ENCODE data around the gene ATP11A.

DNA sequence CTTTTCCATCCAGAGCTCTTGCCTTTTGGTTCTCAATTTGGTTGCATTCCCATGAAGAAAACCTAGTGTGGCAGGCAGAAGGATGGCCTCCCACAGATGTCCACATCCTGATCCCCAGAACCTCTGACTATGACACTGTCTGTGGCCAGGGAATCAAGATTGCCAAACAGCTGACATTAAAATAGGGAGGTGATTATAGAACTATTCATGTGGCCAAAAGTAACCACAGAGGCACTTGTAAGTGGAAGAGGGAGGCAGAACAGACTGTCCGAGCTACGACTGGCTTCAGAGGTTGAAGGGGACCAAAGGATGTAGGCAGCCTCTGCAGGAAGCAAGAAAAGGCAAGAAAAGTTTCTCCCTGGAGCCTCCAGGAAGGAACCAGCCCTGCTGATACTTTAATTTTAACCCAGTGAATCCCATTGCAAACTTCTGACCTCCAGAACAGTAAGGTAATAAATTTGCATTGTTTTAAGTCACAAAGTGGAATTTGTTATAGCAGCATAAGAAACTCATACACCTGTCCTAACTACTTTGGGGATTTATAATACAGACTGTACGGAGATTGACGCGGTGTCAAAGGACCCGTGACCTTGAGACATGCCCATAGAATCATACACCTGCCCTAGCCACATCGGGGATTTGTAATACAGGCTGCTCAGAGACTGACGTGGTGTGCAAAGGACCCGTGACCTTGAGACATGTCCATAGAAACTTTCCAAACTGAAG lies 106.5 kb downstream of the ATP11A start:
- TF ChIP-seq, protein P1, sequence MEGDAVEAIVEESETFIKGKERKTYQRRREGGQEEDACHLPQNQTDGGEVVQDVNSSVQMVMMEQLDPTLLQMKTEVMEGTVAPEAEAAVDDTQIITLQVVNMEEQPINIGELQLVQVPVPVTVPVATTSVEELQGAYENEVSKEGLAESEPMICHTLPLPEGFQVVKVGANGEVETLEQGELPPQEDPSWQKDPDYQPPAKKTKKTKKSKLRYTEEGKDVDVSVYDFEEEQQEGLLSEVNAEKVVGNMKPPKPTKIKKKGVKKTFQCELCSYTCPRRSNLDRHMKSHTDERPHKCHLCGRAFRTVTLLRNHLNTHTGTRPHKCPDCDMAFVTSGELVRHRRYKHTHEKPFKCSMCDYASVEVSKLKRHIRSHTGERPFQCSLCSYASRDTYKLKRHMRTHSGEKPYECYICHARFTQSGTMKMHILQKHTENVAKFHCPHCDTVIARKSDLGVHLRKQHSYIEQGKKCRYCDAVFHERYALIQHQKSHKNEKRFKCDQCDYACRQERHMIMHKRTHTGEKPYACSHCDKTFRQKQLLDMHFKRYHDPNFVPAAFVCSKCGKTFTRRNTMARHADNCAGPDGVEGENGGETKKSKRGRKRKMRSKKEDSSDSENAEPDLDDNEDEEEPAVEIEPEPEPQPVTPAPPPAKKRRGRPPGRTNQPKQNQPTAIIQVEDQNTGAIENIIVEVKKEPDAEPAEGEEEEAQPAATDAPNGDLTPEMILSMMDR (IDR thresholded peaks at IDR 0.05): no peak
- no peak for TF ChIP-seq POLR2A (IDR thresholded peaks at IDR 0.05)

All from thyroid gland (tissue), 4 donors.